ENCODE measurements around the gene ERRFI1. TPM values are rescaled to one million over a fixed set of nuclear protein-coding genes. Genes with fewer than 3 reads are reported as not detected.

Gene ERRFI1
- total and polyA plus RNA-seq, 2 of the 8 experiments (the other 6 are each of a cell fraction or from before 2014, with no cell fraction given), result 23.4 to 46.1 TPM

DNA sequence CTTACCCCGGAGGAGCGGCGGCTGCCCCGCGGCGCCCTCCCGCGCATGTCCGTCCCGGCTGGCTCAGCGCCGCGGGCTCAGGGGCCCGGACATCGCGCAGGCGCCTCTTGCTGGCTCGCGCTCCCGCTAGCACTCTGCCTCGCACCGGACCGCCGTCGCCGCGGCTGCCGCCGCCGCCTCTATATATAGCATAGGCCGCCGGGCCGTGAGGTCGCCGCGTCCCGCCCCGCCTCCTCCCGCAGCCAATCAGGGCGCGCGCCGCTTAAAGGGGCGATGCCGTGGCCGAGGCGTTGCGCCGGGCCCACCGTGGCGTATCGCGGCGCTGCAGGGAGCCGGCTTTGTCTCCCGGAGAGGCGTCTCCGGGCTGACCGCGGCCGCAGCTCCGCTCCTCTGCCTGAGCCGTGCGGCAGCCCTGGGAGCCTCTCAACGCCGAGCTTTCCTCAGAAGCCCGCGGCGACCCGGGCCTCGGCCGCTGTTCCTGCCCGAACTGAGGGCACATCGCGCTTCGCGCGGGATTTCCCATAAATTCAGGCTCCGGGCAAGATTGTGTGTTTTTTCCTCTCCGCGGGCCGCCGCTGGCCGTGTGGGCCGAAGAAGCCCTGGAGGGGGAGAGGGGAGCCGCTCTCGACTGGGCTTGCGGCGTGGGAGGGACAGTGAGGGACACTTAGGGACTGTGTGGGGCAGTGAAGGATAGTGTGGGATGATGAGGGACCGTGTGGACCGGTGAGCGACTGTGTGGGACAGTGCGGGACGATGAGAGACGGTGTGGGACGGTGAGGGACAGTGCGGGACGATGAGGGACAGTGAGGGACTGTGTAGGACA lies at the start of gene ERRFI1 (continued):
- peak; percentile 91 for TF ChIP-seq GTF2F1 (IDR thresholded peaks at IDR 0.05; ENCODE audit: borderline replicate concordance, low read depth, low read length)
- no peak for TF ChIP-seq CBX5 (IDR thresholded peaks at IDR 0.05; ENCODE audit: low read depth, low read length)
- TF ChIP-seq, protein P1, sequence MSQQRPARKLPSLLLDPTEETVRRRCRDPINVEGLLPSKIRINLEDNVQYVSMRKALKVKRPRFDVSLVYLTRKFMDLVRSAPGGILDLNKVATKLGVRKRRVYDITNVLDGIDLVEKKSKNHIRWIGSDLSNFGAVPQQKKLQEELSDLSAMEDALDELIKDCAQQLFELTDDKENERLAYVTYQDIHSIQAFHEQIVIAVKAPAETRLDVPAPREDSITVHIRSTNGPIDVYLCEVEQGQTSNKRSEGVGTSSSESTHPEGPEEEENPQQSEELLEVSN (IDR thresholded peaks at IDR 0.05), result peak; percentile 96
- no peak for TF ChIP-seq SIX5 (IDR thresholded peaks at IDR 0.05; ENCODE audit: low read depth, low read length)
- peak; percentile 89 for TF ChIP-seq TAF1 (IDR thresholded peaks at IDR 0.05; ENCODE audit: low read depth, low read length)
- no peak for TF ChIP-seq ASH2L (IDR thresholded peaks at IDR 0.05; ENCODE audit: low read length)
- TF ChIP-seq, protein P2, sequence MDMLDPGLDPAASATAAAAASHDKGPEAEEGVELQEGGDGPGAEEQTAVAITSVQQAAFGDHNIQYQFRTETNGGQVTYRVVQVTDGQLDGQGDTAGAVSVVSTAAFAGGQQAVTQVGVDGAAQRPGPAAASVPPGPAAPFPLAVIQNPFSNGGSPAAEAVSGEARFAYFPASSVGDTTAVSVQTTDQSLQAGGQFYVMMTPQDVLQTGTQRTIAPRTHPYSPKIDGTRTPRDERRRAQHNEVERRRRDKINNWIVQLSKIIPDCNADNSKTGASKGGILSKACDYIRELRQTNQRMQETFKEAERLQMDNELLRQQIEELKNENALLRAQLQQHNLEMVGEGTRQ (IDR thresholded peaks at IDR 0.05; ENCODE audit: low read length), result no peak
- no peak for TF ChIP-seq CBX8 (IDR thresholded peaks at IDR 0.05; ENCODE audit: borderline replicate concordance, low read depth, low read length)
- 0 out of 4 replicates have a peak, but pooled peaks of 1 of the 2 experiments have one; percentile 27 for TF ChIP-seq HDAC2 (IDR thresholded peaks at IDR 0.05; ENCODE audit: borderline replicate concordance in 1 of 2, low read depth in 2 of 2, low read length in 2 of 2)
- peak; percentile 10; the same call in 1 of the 2 replicates for TF ChIP-seq JUND (IDR thresholded peaks at IDR 0.05; ENCODE audit: low read length)
- no peak for TF ChIP-seq ZNF274 (IDR thresholded peaks at IDR 0.05; ENCODE audit: borderline replicate concordance, extremely low read depth, low read length)
- TF ChIP-seq, protein P3, sequence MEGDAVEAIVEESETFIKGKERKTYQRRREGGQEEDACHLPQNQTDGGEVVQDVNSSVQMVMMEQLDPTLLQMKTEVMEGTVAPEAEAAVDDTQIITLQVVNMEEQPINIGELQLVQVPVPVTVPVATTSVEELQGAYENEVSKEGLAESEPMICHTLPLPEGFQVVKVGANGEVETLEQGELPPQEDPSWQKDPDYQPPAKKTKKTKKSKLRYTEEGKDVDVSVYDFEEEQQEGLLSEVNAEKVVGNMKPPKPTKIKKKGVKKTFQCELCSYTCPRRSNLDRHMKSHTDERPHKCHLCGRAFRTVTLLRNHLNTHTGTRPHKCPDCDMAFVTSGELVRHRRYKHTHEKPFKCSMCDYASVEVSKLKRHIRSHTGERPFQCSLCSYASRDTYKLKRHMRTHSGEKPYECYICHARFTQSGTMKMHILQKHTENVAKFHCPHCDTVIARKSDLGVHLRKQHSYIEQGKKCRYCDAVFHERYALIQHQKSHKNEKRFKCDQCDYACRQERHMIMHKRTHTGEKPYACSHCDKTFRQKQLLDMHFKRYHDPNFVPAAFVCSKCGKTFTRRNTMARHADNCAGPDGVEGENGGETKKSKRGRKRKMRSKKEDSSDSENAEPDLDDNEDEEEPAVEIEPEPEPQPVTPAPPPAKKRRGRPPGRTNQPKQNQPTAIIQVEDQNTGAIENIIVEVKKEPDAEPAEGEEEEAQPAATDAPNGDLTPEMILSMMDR (IDR thresholded peaks at IDR 0.05; ENCODE audit: control extremely low read depth in 1 of 3, insufficient read depth in 1 of 3, low read depth in 1 of 3, low read length in 3 of 3), result no peak
- TF ChIP-seq TEAD4 (IDR thresholded peaks at IDR 0.05; ENCODE audit: low read depth, low read length), result no peak
- TF ChIP-seq TCF12 (IDR thresholded peaks at IDR 0.05; ENCODE audit: low read depth, low read length), result 0 out of 2 replicates have a peak, but pooled peaks have one; percentile 29
- no peak for TF ChIP-seq POU5F1 (IDR thresholded peaks at IDR 0.05; ENCODE audit: low read depth, low read length)
- TF ChIP-seq BACH1 (IDR thresholded peaks at IDR 0.05; ENCODE audit: low read length), result no peak
- TF ChIP-seq POLR2AphosphoS5 (IDR thresholded peaks at IDR 0.05; ENCODE audit: low read depth, low read length), result peak; percentile 91
- TF ChIP-seq HDAC6 (IDR thresholded peaks at IDR 0.05; ENCODE audit: low read depth, low read length), result no peak
- peak; percentile 64; the same call in 1 of the 2 replicates for TF ChIP-seq CHD2 (IDR thresholded peaks at IDR 0.05; ENCODE audit: low read length)
- TF ChIP-seq RFX5 (IDR thresholded peaks at IDR 0.05; ENCODE audit: borderline replicate concordance, low read depth, low read length), result no peak

All from H1 (cell line).